Measurements from ENCODE around the gene BCL2L13. TPM values are rescaled to one million over a fixed set of nuclear protein-coding genes. Genes with fewer than 3 reads are reported as not detected.
A peak's percentile ranks its signal among the peaks of the same experiment; 100 is the strongest.

Gene BCL2L13
- total RNA-seq, 2 donors from 2014 or later: 49.8 to 54.6 TPM

DNA sequence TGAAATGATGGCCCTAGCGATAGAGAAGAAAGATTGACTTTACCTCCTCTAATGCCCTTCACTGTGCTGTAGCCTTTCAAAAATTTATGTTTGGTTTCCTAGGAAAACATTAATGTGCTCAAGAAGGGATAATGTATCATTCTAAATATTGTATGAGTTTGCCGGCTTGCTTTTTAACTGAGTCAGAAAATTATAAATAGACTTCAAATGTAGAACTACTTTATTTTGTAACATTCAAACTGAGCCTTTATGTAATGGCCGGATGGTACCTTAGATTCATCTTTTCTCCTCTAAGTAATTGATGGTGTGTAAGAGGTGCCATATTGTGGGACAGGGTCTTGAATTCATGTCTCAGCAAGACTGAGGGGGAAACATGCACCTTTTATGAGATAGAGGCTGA lies 78.0 kb downstream of the BCL2L13 start:
- ATAC-seq (no peak), DNase-seq (no peak)
- intact Hi-C loops (cut with DNase I, micrococcal nuclease): no loop called here

- intact Hi-C loops (cut with DNase I, micrococcal nuclease): no loop called here
- ATAC-seq: peak; percentile 16
Observed at GRCh38 chr22:17717708-17718107, 79.2 kb downstream of the BCL2L13 start.

GRCh38 chr22:17719911-17720310 lies 81.4 kb downstream of the BCL2L13 start:
- intact Hi-C loops (cut with DNase I, micrococcal nuclease): no loop called here
- no peak for DNase-seq
- no peak for ATAC-seq

More at GRCh38 chr22:17717708-17718107, 79.2 kb downstream of the BCL2L13 start:
- DNase-seq: no peak

- DNase-seq: no peak
- ATAC-seq: peak; percentile 6
- intact Hi-C loops (cut with DNase I, micrococcal nuclease): no loop called here
Observed at GRCh38 chr22:17724241-17724640, 85.7 kb downstream of the BCL2L13 start.

- no peak for DNase-seq
- intact Hi-C loops (cut with DNase I, micrococcal nuclease): no loop called here
- ATAC-seq: peak; percentile 86
Observed at GRCh38 chr22:17724678-17725499, 86.3 kb downstream of the BCL2L13 start.

GRCh38 chr22:17725500-17725796 lies 86.9 kb downstream of the BCL2L13 start:
- ATAC-seq: no peak
- intact Hi-C loops (cut with DNase I, micrococcal nuclease): no loop called here
- no peak for DNase-seq

DNA sequence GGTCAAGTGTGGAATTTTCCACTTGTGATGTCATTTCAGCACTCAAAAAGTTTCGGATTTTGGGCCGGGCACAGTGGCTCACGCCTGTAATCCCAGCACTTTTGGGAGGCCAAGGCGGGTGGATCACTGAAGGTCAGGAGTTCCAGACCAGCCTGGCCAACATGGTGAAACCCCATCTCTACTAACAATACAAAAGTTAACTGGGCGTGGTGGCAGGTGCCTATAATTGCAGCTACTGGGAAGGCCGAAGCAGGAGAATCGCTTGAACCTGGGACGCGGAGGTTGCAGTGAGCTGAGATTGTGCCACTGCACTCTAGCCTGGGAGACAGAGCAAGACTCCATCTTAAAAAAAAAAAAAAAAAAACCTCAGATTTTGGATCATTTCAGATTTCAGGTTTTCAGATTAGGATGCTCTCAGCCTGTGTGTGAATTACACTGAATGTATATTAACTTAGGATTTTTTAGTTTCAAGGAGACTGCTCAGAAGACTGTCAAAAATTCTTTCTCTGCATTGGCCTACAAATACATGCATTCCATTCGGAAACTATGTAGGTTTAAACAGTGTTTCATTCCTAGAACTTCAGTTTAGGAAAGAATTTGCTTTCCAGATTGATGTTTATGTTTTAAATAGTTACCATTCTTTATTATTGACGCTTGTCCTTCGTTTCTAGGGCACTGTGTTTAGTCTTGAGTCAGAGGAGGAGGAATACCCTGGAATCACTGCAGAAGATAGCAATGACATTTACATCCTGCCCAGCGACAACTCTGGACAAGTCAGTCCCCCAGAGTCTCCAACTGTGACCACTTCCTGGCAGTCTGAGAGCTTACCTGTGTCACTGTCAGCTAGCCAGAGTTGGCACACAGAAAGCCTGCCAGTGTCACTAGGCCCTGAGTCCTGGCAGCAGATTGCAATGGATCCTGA lies 87.7 kb downstream of the BCL2L13 start:
- intact Hi-C loops (cut with DNase I, micrococcal nuclease): no loop called here
- DNase-seq (no peak), ATAC-seq (no peak)

DNA sequence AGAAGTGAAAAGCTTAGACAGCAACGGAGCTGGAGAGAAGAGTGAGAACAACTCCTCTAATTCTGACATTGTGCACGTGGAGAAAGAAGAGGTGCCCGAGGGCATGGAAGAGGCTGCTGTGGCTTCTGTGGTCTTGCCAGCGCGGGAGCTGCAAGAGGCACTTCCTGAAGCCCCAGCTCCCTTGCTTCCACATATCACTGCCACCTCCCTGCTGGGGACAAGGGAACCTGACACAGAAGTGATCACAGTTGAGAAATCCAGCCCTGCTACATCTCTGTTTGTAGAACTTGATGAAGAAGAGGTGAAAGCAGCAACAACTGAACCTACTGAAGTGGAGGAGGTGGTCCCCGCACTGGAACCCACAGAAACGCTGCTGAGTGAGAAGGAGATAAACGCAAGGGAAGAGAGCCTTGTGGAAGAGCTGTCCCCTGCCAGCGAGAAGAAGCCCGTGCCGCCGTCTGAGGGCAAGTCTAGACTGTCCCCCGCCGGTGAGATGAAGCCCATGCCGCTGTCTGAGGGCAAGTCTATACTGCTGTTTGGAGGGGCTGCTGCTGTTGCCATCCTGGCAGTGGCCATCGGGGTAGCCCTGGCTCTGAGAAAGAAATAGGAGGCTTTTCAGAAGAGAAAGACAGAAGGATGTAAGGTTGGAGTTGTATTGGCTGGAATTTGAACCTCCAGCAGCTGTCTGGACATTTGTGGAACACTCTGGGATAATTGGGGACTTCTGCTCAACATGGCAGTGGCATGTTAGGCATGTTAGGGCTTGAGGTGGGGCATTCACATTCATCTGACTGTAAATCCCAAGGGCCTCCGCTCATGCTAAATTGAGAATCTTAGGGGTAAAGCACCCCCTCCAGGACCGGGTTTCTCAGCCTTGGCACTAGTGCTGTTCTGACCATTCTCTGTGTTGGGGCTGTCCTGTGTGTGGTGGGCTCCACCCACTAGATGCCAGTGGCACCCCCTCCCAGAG lies 88.7 kb downstream of the BCL2L13 start:
- DNase-seq (no peak), ATAC-seq (no peak)
- intact Hi-C loops (cut with DNase I, micrococcal nuclease): no loop called here

- ATAC-seq (no peak), DNase-seq (no peak)
- intact Hi-C loops (cut with DNase I, micrococcal nuclease): no loop called here
Observed at GRCh38 chr22:17728786-17729185, 90.2 kb downstream of the BCL2L13 start.

DNA sequence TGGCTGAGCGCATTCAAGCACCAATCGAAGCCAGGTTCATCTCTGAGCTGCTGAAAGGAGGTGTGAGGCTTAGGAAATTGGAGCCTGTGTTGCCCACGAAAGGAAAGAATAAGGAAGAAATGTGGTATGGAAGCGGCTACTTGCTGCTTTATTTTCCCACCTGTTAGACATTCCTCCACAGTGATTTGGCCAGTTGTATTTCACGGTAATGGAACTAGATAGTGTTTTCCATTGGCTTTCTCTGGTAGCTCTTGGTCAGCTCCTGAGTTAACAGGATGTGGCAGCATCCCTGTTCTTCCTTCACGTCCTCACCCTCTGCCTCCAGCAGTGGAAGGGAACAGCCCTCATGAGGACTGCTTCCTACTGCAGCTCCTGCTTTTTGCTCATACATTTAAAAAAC lies 91.0 kb downstream of the BCL2L13 start:
- ATAC-seq (no peak), DNase-seq (no peak)
- intact Hi-C loops (cut with DNase I, micrococcal nuclease): no loop called here

DNA sequence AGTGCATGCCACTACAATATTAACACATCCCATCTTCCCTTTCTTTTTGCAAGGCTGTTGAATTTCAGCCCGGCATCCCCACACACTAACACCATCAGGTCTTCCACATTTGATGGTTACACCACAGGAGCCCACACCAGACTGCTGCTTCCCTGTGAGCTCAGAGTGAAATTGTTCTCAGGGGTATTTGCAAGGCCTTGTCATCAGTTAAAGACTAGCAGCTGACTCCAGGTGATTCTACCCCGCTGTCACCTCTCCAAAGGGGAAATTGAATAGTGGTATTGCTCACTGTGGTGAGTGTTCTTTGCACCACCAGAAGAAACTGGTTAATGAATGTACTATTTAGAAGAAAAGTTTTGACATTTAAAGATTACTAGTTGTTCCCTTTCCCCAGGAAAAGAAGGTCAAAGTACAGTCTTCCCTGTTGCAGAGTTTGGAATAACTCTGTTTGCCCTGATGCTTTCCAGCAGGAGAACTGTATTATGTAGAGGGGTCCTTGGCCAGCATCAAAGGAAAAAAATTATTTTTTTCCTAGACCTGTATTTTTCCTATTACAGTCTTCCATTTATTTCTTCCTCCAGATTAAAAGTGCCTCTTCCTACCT lies 93.8 kb downstream of the BCL2L13 start:
- ATAC-seq (no peak), DNase-seq (no peak)
- intact Hi-C loops (cut with DNase I, micrococcal nuclease): no loop called here

GRCh38 chr22:17733466-17733865 lies 94.9 kb downstream of the BCL2L13 start:
- ATAC-seq: peak; percentile 68
- DNase-seq: no peak
- intact Hi-C loops (cut with DNase I, micrococcal nuclease): no loop called here

DNA sequence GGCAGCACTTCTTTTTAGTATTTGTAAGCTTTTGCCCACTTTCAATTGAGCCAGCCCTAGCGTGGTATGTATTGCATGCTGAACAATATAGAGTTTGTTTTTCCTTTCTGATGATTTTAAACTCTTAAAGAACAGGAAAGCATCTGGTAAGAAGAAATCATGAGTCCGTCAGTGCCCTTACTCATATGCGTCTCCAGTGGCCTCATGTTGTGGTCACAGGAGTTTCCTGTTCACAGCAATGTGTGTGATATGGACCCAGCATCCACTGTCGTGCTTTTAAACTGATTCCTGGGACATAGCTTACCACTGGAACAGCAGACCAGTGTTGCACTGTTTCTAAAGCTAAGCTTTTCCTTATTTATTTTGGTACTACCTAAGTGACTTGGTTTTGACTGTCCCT lies 95.6 kb downstream of the BCL2L13 start:
- intact Hi-C loops (cut with DNase I, micrococcal nuclease): no loop called here
- no peak for DNase-seq
- no peak for ATAC-seq

- intact Hi-C loops (cut with DNase I, micrococcal nuclease): no loop called here
- DNase-seq (no peak), ATAC-seq (no peak)
Observed at GRCh38 chr22:17738386-17739128, 100.0 kb downstream of the BCL2L13 start.

DNA sequence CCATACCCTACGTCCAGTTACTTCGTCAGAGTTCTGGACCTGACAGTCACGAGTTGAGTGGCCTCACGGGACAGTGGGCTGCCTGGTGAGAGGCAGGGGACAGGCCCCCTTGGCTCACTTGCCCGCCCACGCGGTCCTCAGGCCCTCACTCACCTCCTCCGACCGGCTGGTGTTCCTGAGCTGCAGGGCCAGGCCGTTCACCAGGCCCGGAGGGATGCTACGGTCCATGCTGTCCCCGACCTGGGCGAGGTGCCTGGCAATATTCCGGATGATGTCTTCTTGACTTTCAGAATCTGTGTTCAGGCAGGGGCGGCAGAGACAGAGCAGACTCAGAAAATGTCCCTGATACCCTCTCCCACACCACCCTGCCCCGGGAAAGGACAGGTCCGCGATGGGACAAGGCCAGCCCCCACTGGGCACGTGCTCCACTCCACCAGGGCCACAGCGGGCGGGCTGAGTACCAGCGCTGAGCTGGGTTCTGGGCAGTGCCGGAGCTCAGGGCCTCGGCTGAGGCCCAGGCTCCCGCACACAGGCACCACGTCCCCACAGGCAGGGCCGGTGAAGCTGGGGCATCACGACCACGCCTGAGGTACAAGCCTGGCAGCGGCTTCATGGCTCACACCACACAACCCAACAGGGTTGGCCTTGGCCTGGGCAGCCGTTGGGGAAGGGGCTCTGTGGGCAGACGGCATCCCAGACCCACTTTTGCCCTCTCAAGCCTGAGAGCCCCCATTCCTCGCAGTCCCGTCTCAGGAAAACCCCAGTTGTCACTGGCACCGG lies 100.8 kb downstream of the BCL2L13 start:
- intact Hi-C loops (cut with DNase I, micrococcal nuclease): no loop called here
- ATAC-seq (no peak), DNase-seq (no peak)

- DNase-seq (no peak), ATAC-seq (peak; percentile 15)
- intact Hi-C loops (cut with DNase I, micrococcal nuclease): no loop called here
Observed at GRCh38 chr22:17741866-17742526, 103.4 kb downstream of the BCL2L13 start.

DNA sequence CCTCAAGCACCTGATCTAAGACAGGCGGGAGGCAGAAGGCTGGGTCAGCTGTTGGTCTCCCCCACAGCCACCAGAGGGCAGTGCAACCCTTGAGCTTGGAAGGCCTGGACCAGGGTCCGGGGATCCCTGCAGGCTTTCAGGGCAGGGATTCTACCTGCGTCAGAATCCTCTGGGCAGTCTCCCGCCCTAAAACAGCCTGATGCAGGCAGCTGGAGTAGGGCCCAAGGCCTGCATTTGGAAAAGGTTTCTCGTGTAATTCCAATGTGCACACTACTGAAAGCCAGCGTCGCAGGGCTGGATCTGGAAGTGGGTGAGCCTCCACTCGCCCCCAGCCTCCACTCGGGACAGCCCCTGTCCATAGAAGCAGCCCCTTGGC lies 104.0 kb downstream of the BCL2L13 start:
- intact Hi-C loops (cut with DNase I, micrococcal nuclease): no loop called here
- ATAC-seq: peak; percentile 82
- DNase-seq: peak; percentile 39 to 67

All from left colon (tissue), 2 donors.